Ishikawa (cell line): ENCODE data around the gene C11orf98.

Experiments used
- CEBPB ChIP-seq: IDR thresholded peaks from 2 replicates; pipeline ENCODE4 v1.6.1; 2012
- EP300 ChIP-seq: IDR thresholded peaks from 2 replicates; pipeline ENCODE4 v1.6.1; 2012; ENCODE audit warnings: borderline replicate concordance
- NFIC ChIP-seq: IDR thresholded peaks from 2 replicates; pipeline ENCODE4 v1.6.1; 2012
- RAD21 ChIP-seq: IDR thresholded peaks from 2 replicates; pipeline ENCODE4 v1.6.1; 2012; ENCODE audit warnings: low read depth
- TAF1 ChIP-seq: IDR thresholded peaks from 2 replicates; pipeline ENCODE4 v1.6.1; 2012; ENCODE audit warnings: low read depth, mild to moderate bottlenecking
- TCF12 ChIP-seq: IDR thresholded peaks from 2 replicates; pipeline ENCODE4 v1.6.1; 2012; ENCODE audit warnings: low read depth
- TF ChIP-seq, protein P1 (sequence below): IDR thresholded peaks from 2 replicates; pipeline ENCODE4 v1.6.1; 2012
- TF ChIP-seq, protein P2 (sequence below): IDR thresholded peaks from 2 replicates; pipeline ENCODE4 v1.6.1; 2012

DNA sequence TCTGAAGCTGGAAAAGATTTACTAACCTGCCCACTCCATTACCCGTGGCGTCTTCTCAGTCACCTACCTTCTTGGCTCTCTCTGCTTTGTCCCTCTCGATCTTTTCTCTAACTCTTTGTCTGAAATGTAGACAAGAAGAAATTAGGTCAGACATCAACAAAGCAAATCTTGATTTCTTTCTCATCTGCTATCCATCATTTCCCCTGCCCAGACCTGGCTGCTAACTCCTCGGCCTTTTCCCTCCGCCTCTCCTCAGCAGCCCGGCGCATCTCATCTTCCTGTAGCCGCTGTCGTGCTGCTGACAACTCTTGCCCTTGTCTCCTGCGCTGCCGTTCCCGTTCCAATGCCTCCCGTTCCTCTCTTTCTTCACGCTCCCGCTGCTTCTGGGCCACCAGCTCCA is 12.7 kb upstream of the C11orf98 start:
- TF ChIP-seq, protein P1, sequence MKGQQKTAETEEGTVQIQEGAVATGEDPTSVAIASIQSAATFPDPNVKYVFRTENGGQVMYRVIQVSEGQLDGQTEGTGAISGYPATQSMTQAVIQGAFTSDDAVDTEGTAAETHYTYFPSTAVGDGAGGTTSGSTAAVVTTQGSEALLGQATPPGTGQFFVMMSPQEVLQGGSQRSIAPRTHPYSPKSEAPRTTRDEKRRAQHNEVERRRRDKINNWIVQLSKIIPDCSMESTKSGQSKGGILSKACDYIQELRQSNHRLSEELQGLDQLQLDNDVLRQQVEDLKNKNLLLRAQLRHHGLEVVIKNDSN: no peak
- TF ChIP-seq TCF12 (no peak), NFIC (no peak), EP300 (no peak), TAF1 (no peak), CEBPB (no peak), RAD21 (no peak)
- TF ChIP-seq, protein P2, sequence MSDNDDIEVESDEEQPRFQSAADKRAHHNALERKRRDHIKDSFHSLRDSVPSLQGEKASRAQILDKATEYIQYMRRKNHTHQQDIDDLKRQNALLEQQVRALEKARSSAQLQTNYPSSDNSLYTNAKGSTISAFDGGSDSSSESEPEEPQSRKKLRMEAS: no peak
